ENCODE data around the gene GSPT1. TPM values are rescaled to one million over a fixed set of nuclear protein-coding genes. Genes with fewer than 3 reads are reported as not detected.

The GSPT1 gene
- 40.6 and 48.6 TPM in 2 replicates for total RNA-seq

DNA sequence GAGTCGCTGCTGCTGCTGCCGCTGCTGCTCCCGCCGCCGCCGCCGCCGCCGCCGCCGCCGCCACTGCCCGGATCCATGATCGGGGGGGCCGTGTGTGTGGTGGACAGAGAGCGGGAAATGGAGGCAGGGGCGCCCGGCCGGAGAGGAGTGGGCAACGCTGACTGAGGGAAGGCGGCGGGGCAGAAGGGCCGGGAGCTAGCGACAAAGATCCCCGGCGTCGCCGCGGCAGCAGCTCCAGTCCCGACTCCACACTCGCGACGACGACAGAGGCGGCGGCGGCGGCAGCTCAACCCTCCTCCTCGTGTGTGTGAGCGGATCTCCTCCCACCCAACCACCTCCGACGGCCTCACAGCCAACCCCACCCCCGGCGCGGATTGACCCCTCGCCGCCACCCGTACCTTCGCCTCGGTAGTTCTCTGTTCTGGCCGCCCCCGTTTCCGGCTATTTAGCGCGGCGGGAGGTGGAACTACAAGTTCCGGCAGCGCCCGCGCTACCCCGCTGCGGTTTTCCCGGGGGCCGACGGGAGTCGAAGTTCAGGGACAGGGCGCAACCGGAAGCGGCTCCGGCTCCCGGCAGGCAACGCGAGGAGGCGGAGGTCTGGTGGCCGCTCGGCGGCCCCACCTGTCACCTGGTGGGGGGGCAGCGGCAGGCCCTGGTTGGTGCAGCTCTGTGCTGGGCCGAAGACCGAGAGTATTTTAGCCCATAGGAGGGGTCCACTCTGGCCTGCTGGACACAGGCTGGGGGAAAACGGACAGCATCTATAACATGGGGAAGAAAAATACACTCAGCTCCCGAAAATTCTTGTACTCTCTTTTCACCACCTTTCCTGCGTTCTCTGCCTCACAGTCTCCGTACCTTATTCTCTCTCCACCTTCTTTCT lies at the start of gene GSPT1:
Gene GSPT1 (minus strand): TSS at position 313 of the 880 bp plus-strand sequence. CDS start 236 bp downstream, at position 77.

DNA sequence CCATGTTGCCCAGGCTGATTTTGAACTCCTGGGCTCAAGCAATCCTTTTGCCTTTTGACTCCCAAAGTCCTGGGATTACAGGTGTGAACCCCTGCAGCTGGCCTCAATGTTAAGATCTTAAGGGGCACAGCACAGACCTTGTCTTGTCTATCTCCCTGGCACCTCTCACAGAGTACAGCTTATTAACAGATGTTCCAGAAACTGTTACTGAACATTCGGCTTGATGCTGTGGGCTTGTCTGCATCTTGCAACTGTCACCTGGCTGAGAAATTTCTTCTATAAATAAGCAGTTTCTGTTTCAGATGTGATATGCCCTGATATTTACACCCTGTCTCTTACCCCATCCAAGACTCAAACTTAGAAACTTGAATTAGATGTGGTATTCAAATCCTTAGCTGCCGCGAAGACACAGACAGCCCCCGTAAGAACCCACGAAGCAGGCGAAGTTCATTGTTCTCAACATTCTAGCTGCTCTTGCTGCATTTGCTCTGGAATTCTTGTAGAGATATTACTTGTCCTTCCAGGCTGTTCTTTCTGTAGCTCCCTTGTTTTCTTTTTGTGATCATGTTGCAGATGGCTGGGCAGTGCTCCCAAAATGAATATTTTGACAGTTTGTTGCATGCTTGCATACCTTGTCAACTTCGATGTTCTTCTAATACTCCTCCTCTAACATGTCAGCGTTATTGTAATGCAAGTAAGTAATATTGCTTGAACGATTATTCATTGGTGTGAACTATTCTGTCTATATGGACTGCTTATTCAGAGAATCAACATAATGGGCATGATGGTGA lies 49.2 kb upstream of the GSPT1 start, which contains the start of gene TNFRSF17:
Gene TNFRSF17 (plus strand): TSS at position 450 of the 791 bp plus-strand sequence. CDS start 115 bp downstream, at position 565.

DNA sequence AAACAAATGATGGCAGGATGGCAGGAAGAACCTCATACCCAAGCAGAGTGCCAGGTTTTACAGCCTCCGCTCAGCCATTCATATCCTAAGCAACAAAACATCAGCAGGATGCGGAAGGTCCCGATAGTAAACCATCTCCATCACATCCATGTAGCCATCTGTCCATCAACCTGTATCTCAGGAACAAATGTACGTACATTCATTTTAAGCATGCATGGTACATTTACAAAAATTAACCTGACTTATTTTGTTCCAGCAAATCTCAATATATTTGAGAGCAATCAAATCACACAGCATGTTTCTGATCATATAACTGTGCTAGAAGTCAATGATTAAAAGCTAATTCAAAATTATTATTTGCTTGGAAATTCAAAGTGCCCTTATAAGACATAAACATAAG lies 26.2 kb upstream of the GSPT1 start, which contains the start of gene NPIPB2:
Gene NPIPB2 (minus strand): TSS at position 101 of the 400 bp plus-strand sequence. CDS start 0 bp downstream, at position 101.

DNA sequence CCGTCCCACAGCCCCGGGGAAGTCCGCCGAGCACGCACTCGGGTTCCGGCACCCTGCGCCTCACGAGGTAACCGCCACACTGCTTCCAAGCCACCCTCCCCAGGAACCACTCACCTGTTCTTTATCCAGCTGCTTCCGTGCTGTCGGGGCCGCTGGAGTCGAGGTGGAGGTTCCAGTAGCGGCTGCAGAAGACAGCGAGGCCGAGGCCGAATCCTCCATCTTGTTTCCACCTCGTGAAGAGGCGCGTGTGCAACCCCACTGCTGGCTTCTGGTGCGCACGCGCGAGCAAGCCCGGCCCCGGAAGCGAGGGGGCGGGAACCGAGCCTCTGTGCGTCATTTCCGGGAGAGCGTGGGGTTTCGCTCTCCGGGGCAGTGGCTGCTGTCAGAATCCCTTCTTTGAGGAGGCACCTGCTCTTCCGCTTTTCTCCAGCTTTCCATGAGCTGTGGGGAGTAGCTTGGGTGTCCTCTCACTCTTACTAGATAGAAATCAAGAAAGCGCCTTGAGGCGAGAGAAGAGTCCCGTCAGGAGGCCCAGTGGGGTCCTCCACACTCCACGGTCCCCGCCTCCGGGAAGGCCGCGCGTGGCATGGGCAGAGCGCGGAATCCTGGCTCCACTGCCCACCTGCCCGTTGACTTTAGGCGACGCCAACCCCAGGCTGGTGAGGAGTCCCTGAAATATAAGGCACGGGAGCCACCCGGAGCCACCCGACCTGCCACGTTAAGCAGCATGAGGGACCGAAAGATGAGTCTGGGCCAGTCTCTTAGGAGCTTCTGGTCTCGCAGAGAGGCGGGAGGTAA lies 64.3 kb downstream of the GSPT1 start, which contains the start of gene RSL1D1:
Gene RSL1D1 (minus strand): TSS at position 249 of the 798 bp plus-strand sequence. CDS start 30 bp downstream, at position 219.

Other genes with a start within 250 kb of the GSPT1 start
- 43.3 and 45.6 TPM in 2 replicates for gene SNN, start 247.5 kb downstream of the GSPT1 start, total RNA-seq
- gene TXNDC11, start 173.1 kb downstream of the GSPT1 start, total RNA-seq: 19.2 and 42.4 TPM in 2 replicates
- 48.2 and 56.2 TPM in 2 replicates for gene ZC3H7A, start 118.7 kb downstream of the GSPT1 start, total RNA-seq
- gene RSL1D1, start 64.4 kb downstream of the GSPT1 start, total RNA-seq: 36.7 and 82.3 TPM in 2 replicates
- gene NPIPB2, start 26.1 kb upstream of the GSPT1 start, total RNA-seq: 1.5 and 2.6 TPM in 2 replicates
- gene TNFRSF17, start 49.3 kb upstream of the GSPT1 start, total RNA-seq: not detected in 2 replicates
- 8.5 and 15.0 TPM in 2 replicates for gene SNX29, start 60.8 kb upstream of the GSPT1 start, total RNA-seq

Measured in dermis lymphatic vessel endothelial cell (primary cell).